Measurements from ENCODE around the gene MAST4. TPM values are rescaled to one million over a fixed set of nuclear protein-coding genes. Genes with fewer than 3 reads are reported as not detected.
"Not testable (repeated sequence)": the region's sequence is repeated elsewhere in the genome, so short reads cannot be mapped to it uniquely, and the experiment has no call there.

The MAST4 gene
- total RNA-seq, 1 donor from 2014 or later: 11.3 TPM

GRCh38 chr5:66818304-66818934 lies 222.2 kb downstream of the MAST4 start:
- Mint-ChIP-seq H3K4me3 (ENCODE audit: unreplicated experiment) (no peak overlapping the region), H3K4me1 (ENCODE audit: low read depth) (no peaks in the 10 kb centered on the region), H3K36me3 (ENCODE audit: low read depth) (no peaks in the 10 kb centered on the region), H3K27me3 (ENCODE audit: low read depth) (peaks cover 27% of the 10 kb centered on the region), H3K27ac (ENCODE audit: unreplicated experiment) (no peak overlapping the region), H3K9me3 (ENCODE audit: low read depth) (no peaks in the 10 kb centered on the region)
- no peak for TF ChIP-seq CTCF (IDR thresholded peaks at IDR 0.05)
- no peak for DNase-seq (ENCODE audit: low spot score)

- Mint-ChIP-seq H3K9me3 (ENCODE audit: low read depth) (no peaks in the 10 kb centered on the region), H3K27ac (ENCODE audit: unreplicated experiment) (no peak overlapping the region), H3K27me3 (ENCODE audit: low read depth) (peaks cover 23% of the 10 kb centered on the region)
These were observed 222.7 kb downstream of the MAST4 start for GRCh38 chr5:66818935-66819328.

GRCh38 chr5:66820630-66821207 lies 224.5 kb downstream of the MAST4 start:
- Mint-ChIP-seq H3K36me3 (ENCODE audit: low read depth) (no peaks in the 10 kb centered on the region), H3K9me3 (ENCODE audit: low read depth) (no peaks in the 10 kb centered on the region), H3K27ac (ENCODE audit: unreplicated experiment) (no peak overlapping the region), H3K4me1 (ENCODE audit: low read depth) (no peaks in the 10 kb centered on the region), H3K27me3 (ENCODE audit: low read depth) (peaks cover 20% of the 10 kb centered on the region), H3K4me3 (ENCODE audit: unreplicated experiment) (no peak overlapping the region)
- TF ChIP-seq CTCF (IDR thresholded peaks at IDR 0.05): no peak
- DNase-seq (ENCODE audit: low spot score): no peak

More at GRCh38 chr5:66818935-66819328, 222.7 kb downstream of the MAST4 start:
- no peak for DNase-seq (ENCODE audit: low spot score)
- no peak for TF ChIP-seq CTCF (IDR thresholded peaks at IDR 0.05)
- H3K4me1 Mint-ChIP-seq (ENCODE audit: low read depth): no peaks in the 10 kb centered on the region
- no peaks in the 10 kb centered on the region for H3K36me3 Mint-ChIP-seq (ENCODE audit: low read depth)
- H3K4me3 Mint-ChIP-seq (ENCODE audit: unreplicated experiment): no peak overlapping the region

- Mint-ChIP-seq H3K9me3 (ENCODE audit: low read depth) (no peaks in the 10 kb centered on the region), H3K27me3 (ENCODE audit: low read depth) (peaks cover 12% of the 10 kb centered on the region), H3K27ac (ENCODE audit: unreplicated experiment) (no peak overlapping the region), H3K4me1 (ENCODE audit: low read depth) (no peaks in the 10 kb centered on the region), H3K4me3 (ENCODE audit: unreplicated experiment) (no peak overlapping the region), H3K36me3 (ENCODE audit: low read depth) (no peaks in the 10 kb centered on the region)
- TF ChIP-seq CTCF (IDR thresholded peaks at IDR 0.05): no peak
- no peak for DNase-seq (ENCODE audit: low spot score)
These were observed 225.7 kb downstream of the MAST4 start for GRCh38 chr5:66821688-66822429.

GRCh38 chr5:66822906-66823305 lies 226.7 kb downstream of the MAST4 start:
- not testable (repeated sequence) for H3K9me3 Mint-ChIP-seq (ENCODE audit: low read depth); H3K4me3 Mint-ChIP-seq (ENCODE audit: unreplicated experiment); H3K4me1 Mint-ChIP-seq (ENCODE audit: low read depth); DNase-seq (ENCODE audit: low spot score); H3K27ac Mint-ChIP-seq (ENCODE audit: unreplicated experiment); H3K36me3 Mint-ChIP-seq (ENCODE audit: low read depth)
- peaks cover 16% of the 10 kb centered on the region for H3K27me3 Mint-ChIP-seq (ENCODE audit: low read depth)
